GM19438 (cell line): ENCODE measurements around the gene LSS.
"Not testable (repeated sequence)": the region's sequence is repeated elsewhere in the genome, so short reads cannot be mapped to it uniquely, and the experiment has no call there.

Source experiments
- ATAC-seq: cut with Tn5 transposase; IDR thresholded peaks from one replicate; pipeline ENCODE4 v1.9.1; 2021; ENCODE audit warnings: low read depth; ENCODE audit not compliant: unreplicated experiment

Gene LSS

GRCh38 chr21:46155514-46156377, 72.8 kb downstream of the LSS start, which contains the start of gene FTCD:
TSS of gene FTCD (minus strand) at chr21:46155579. CDS start at chr21:46155523, 56 bp downstream.
- no peak for ATAC-seq

- ATAC-seq: no peak
These were observed 73.5 kb downstream of the LSS start for GRCh38 chr21:46154955-46155513.

DNA sequence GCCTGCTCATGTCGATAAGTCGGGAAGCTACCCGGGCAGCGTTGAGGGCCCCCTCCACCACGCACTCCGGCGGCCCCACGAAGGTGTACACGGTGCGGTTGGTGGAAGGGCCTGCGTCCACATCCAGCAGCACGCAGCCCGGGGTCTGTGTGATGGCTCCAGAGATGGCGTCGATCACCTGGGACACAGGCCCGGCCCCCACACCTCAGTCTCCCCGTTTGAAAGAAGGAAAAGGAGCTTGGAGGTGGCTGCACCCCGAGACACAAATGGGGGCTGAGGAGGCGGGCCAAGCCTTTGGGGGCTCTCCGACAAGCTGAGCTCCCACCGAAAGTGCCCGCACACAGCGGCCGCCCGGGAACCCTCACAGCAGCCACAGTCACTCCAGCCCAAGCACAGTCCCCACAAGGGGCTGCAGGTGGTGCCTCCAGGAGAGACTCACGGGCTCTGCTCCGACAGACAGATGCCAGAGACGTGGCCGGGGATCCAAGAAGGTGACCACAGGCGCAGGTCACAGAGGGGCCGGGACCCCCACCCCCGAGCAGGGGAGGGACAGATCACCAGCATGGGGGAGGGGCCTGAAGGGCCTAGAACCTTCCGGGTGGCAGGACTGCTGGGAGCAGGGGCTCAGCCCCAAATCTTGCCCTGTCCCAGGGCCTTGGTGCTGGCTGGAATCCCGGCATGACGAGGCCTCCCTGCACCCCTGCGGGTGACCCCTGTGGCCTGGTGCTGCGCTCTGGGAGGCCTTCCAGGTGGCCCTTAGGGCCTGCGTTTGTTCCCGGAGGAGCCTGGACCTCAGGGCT, 74.2 kb downstream of the LSS start:
- ATAC-seq: no peak

GRCh38 chr21:46153247-46154154, 75.1 kb downstream of the LSS start:
- ATAC-seq: no peak

DNA sequence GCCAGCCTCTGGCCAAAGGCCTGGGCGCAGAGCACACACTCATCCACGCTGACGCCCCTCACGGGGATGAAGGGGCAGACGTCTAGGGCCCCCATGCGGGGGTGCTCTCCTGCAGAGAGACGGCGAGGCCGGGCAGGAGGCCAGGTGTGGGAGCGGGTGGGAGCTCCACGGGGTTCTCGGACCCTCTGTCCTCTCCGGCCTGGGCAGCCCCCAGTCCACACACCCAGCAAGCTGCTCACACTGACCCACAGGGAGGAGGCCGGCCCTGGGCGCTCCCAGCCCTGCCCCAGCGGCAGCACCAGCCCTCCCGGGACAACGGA, 75.7 kb downstream of the LSS start:
- no peak for ATAC-seq

DNA sequence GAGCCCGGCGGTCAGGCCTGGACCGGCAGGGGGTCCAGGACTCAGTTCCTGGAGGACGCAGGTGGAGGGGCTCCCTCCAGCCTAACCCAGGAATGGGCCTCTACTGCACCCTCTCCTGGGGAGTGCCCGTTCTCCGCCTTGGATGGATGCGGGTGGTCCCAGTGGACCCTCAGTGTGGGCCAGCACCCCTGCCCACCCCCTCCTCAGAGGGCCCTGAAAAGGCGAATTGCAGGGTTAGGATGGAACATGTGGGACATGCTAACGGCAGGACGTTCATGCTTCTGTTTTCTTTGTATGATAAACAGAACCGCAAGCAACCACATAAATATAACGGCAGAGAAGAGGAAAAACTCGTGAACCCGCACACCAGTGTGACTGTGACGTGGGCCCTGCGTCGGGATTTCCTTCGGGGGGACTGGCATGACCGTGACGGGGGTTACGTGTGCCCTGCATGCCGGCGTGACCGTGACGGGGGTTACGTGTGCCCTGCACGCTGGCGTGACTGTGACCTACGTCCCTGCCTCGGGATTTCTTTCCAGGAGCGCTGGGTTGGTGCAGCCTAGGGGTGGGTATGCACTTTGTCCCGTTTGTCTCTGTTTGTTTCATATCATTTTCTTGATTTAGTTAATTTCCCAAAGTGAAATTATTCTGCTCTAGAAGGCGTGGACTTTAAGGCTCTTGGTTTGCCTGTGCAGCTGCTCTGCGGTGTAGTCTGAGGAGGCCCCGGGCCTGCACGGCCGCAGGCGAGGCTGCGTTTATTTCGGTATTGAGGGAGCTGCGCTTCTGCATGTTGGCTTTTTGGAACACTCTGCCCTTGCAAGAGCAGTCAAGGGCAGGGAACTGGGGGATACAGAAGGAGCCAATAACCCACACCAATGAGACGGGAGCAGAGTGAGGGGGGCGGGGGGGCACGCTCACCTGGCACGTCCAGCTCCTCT, 76.3 kb downstream of the LSS start:
- no peak for ATAC-seq

- no peak for ATAC-seq
These were observed 77.1 kb downstream of the LSS start for GRCh38 chr21:46151261-46151988.

GRCh38 chr21:46150491-46151121, 78.0 kb downstream of the LSS start:
- ATAC-seq: no peak

- no peak for ATAC-seq
These were observed 78.5 kb downstream of the LSS start for GRCh38 chr21:46150073-46150472.

- no peak for ATAC-seq
These were observed 79.2 kb downstream of the LSS start for GRCh38 chr21:46149205-46149901.

DNA sequence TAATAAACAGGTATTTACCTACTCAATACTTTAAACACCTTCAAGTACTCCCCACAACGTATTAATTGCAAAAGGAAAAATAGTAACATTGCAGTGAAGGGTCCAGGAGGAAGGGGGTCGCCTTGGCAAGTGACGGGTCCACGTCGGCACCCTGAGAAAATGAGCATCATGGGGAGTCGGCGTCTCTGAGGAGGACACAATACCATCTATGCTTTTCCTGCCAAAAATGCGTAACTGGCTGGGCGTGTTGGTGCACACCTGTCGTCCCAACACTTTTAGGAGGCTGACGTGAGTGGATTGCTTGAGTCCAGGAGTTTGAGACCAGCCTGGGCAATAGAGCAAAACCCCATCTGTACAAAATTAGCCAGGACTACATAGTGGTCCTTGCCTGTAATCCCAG, 80.5 kb downstream of the LSS start:
- no peak for ATAC-seq

DNA sequence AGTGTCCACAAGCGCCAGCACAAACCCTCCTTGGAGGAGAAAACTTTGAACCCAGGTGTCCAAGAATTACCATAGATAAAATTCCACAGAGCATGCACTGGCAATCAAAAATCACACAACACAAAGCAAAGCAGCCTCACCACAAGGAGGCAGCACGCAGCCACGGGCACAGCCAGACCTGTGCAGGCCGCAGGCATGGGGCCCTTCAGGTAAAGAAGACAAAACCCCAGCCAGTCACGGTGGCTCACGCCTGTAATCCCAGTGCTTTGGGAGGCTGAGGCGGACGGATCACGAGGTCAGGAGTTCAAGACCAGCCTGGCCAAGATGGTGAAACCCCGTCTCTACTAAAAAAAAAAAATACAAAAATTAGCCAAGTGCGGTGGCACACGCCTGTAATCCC, 81.1 kb downstream of the LSS start:
- not testable (repeated sequence) for ATAC-seq

- ATAC-seq: no peak
These were observed 81.7 kb downstream of the LSS start for GRCh38 chr21:46146856-46147255.

- no peak for ATAC-seq
These were observed 82.5 kb downstream of the LSS start for GRCh38 chr21:46145840-46146691.

- no peak for ATAC-seq
These were observed 83.3 kb downstream of the LSS start for GRCh38 chr21:46145159-46145839.

- ATAC-seq: no peak
These were observed 84.0 kb downstream of the LSS start for GRCh38 chr21:46144464-46145070.
